Spleen (tissue), 7 donors: ENCODE results near the gene ZC3H12C.

Experiments
- POLR2AphosphoS5 ChIP-seq, 3 donors: sonication (generic); formaldehyde crosslinking; IDR thresholded peaks; one replicate each; pipeline ENCODE4 v1.5.1; 2017; ENCODE audit warnings: antibody characterized with exemption in 3 of 3
- TF ChIP-seq, protein P1 (sequence below), 11 experiments: fragments of 200-600 bp in 7 of 11; fragments of 450-650 bp in 4 of 11; sonication (generic) in 4 of 11; IDR thresholded peaks in 8 of 11; conservative IDR thresholded peaks in 3 of 11; 1 replicate in 7 of 11; 2 replicates in 4 of 11; pipeline versions ENCODE4 v1.4.0 to v1.8.0; 2016 to 2021; ENCODE audit warnings: antibody characterized with exemption in 11 of 11, inconsistent platforms in 4 of 11, mild to moderate bottlenecking in 1 of 11
- donor health status: DM: no; HTN: no; CAD: no; lungs with moderate emphysema.
- donor health status: DM: no; HTN: no; CAD: no.
- donor health status: DM: no; HTN: no; CAD: no.

GRCh38 chr11:110094298-110095285 is 1.4 kb downstream of the ZC3H12C start:
- TF ChIP-seq, protein P1, sequence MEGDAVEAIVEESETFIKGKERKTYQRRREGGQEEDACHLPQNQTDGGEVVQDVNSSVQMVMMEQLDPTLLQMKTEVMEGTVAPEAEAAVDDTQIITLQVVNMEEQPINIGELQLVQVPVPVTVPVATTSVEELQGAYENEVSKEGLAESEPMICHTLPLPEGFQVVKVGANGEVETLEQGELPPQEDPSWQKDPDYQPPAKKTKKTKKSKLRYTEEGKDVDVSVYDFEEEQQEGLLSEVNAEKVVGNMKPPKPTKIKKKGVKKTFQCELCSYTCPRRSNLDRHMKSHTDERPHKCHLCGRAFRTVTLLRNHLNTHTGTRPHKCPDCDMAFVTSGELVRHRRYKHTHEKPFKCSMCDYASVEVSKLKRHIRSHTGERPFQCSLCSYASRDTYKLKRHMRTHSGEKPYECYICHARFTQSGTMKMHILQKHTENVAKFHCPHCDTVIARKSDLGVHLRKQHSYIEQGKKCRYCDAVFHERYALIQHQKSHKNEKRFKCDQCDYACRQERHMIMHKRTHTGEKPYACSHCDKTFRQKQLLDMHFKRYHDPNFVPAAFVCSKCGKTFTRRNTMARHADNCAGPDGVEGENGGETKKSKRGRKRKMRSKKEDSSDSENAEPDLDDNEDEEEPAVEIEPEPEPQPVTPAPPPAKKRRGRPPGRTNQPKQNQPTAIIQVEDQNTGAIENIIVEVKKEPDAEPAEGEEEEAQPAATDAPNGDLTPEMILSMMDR (IDR thresholded peaks at IDR 0.05 in 8 of 11, conservative IDR thresholded peaks at IDR 0.05 in 3 of 11), result no peak
- TF ChIP-seq POLR2AphosphoS5 (IDR thresholded peaks at IDR 0.05), result no peak
